ENCODE measurements around the gene RSBN1L.

GRCh38 chr7:77826300-77826699 lies 130.0 kb downstream of the RSBN1L start:
- TF ChIP-seq, protein P1, sequence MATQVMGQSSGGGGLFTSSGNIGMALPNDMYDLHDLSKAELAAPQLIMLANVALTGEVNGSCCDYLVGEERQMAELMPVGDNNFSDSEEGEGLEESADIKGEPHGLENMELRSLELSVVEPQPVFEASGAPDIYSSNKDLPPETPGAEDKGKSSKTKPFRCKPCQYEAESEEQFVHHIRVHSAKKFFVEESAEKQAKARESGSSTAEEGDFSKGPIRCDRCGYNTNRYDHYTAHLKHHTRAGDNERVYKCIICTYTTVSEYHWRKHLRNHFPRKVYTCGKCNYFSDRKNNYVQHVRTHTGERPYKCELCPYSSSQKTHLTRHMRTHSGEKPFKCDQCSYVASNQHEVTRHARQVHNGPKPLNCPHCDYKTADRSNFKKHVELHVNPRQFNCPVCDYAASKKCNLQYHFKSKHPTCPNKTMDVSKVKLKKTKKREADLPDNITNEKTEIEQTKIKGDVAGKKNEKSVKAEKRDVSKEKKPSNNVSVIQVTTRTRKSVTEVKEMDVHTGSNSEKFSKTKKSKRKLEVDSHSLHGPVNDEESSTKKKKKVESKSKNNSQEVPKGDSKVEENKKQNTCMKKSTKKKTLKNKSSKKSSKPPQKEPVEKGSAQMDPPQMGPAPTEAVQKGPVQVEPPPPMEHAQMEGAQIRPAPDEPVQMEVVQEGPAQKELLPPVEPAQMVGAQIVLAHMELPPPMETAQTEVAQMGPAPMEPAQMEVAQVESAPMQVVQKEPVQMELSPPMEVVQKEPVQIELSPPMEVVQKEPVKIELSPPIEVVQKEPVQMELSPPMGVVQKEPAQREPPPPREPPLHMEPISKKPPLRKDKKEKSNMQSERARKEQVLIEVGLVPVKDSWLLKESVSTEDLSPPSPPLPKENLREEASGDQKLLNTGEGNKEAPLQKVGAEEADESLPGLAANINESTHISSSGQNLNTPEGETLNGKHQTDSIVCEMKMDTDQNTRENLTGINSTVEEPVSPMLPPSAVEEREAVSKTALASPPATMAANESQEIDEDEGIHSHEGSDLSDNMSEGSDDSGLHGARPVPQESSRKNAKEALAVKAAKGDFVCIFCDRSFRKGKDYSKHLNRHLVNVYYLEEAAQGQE (IDR thresholded peaks at IDR 0.05; ENCODE audit: insufficient read depth in 1 of 2, low read depth in 2 of 2, low read length in 1 of 2): peak in 1 of 2 experiments; percentile 71; a peak in 2 of 4 replicates
- TF ChIP-seq CTCF (IDR thresholded peaks at IDR 0.05): no peak

Measured in Panc1 (cell line).